OCI-M1 (cell line): ENCODE results near the gene ABI3BP.
A peak's percentile ranks its signal among the peaks of the same experiment; 100 is the strongest.
"Not testable (repeated sequence)": the region's sequence is repeated elsewhere in the genome, so short reads cannot be mapped to it uniquely, and the experiment has no call there.

Experiments used
- DNase-seq: peaks from one replicate; lab custom pipeline; 2025; lab: John Stamatoyannopoulos, UW

The ABI3BP gene, protein sequence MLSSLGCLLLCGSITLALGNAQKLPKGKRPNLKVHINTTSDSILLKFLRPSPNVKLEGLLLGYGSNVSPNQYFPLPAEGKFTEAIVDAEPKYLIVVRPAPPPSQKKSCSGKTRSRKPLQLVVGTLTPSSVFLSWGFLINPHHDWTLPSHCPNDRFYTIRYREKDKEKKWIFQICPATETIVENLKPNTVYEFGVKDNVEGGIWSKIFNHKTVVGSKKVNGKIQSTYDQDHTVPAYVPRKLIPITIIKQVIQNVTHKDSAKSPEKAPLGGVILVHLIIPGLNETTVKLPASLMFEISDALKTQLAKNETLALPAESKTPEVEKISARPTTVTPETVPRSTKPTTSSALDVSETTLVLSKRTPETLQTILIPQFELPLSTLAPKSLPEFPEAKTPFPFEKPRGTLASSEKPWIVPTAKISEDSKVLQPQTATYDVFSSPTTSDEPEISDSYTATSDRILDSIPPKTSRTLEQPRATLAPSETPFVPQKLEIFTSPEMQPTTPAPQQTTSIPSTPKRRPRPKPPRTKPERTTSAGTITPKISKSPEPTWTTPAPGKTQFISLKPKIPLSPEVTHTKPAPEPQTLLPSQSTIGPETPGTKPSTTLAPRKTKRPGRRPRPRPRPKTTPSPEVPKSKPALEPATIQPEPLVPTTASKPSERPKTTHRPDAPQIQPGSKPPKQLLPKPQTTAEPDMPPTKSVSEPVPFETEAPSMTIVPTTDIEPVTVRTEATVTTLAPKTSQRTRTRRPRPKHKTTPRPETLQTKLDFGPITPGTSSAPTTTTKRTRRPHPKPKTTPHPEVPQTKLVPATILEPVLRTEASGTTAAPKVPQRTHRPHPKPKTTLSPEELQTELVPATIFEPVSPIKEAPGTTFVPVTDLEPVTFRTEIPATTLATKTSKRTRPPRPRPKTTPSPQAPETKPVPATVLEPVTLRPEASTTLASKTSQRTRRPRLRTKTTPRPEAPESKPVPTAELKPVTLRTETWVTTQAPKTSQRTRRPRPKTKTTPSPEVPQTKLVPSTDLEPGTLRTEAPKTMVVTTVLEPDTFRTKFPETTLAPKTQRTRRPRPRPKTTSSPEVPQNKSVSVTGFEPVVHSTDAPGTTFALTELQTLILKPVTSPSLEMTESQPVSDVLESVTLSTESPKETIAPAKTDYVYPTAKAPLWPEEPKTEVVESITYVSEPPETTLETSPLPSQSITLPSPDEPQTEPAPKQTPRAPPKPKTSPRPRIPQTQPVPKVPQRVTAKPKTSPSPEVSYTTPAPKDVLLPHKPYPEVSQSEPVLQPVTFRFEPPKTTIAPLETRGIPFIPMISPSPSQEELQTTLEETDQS (N-terminal part only)

DNA sequence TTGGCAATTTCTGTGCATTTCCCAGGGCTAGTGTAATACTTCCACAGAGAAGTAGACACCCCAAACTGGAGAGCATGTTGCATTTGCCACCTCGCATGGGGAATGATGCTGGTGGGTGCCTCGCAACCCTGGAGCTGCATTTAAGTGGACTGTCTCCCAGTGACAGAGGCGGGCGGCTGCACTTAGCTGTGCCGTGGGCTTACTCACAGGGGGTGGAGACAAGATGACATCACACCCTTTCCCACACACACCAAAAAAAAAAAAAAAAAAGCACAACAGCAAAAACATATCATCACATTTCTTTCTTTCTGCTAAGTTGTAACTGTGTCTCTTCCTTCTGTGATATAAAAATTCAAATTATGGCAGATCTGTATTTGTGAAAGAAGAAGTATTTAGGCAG is at the start of gene ABI3BP:
ABI3BP (minus strand) TSS at position 113 of the 400 bp plus-strand sequence; CDS start at position 76, 37 bp downstream.
- peak; percentile 73 for DNase-seq

DNA sequence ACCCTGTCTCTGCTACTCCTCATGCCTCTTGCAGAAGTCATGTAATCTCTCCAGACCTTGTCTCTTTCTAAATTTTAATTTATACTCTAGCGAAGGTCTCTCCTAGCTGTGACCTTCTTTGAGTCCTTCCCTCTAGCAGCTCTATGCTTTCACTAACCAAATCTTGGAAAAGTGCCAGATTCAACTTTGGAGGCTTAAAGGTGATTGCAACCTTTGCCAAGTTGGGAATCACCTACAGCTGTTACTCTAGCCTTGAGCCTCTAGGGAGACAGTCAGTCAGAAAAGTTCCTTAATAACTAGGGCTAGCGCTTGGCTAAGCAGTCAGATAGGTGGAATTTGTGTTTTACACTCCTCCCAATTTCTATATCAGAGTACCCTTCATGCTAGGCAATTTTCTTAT is 46.1 kb upstream of the ABI3BP start:
- DNase-seq, result no peak

DNA sequence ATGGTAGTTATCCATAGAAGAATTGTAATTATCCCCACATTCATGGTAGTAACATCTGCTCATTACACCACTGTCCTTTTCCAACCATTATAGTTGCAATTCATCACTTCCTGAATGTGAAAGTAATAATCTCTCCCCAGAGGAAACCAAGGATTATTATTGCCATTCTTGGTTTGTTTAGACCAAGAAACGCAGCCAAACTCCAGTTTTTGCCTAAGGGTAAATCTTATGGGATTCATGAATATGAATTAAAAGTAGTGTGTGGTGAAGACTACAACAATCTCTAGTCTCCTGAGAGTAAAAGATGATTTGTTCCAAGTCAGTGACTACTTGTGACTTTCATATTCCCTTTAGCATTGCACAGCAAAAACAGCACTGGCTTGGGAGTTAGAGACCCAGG is 45.7 kb upstream of the ABI3BP start:
- no peak for DNase-seq

DNA sequence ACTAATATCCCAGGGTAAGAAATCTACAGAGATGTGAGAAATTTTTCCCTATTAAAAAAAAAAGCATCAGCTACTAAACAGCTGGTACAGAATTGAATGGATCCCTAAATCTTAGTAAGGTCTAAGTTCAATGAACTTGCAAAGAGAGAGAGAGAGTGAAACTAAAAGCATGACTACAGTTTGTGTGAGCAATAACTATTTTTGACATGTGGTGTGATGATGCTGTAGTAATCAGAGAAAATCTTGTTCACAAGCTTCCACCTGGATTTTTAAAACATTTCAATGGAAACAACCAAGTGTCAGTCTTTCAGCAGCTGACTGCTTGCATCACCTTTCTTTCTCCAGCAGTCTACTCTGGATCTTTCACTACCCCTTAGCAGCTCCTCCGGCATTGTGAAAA is 45.2 kb upstream of the ABI3BP start:
- no peak for DNase-seq

DNA sequence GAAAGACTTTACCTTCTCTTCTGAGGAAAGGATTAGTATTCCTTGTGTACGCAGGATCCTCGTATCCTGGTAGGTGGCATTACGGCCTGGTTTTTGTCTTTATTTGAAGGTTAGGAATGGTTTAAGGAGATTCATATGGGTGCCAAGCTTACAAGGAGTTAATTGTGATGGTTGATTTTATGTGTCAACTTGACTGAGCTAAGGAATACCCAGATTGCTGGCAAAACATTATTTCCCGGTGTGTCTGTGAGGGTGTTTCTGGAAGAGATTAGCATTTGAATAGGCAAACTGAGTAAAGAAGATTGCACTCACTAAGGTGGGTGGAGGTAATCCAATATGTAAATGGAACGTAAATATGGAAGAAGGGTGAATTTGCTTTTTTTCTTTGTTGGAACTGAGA is 44.4 kb upstream of the ABI3BP start:
- no peak for DNase-seq

DNA sequence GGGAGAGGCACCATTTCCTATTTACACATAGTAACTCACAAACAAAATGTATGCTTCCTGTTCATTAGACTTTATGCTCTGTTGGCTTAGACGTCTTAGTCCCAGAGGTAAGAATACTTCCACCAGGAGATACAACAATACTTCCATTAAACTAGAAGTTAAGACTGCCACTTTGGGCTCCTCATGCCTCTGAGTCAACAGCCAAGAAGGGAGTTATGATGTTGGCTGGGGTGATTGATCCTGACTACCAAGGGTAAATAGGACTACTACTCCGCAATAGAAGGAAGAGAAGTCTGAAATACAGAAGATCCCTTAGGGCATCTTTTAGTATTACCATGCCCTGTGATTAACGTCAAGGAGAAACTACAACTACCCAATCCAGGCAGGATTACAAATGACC is 43.5 kb upstream of the ABI3BP start:
- no peak for DNase-seq

DNA sequence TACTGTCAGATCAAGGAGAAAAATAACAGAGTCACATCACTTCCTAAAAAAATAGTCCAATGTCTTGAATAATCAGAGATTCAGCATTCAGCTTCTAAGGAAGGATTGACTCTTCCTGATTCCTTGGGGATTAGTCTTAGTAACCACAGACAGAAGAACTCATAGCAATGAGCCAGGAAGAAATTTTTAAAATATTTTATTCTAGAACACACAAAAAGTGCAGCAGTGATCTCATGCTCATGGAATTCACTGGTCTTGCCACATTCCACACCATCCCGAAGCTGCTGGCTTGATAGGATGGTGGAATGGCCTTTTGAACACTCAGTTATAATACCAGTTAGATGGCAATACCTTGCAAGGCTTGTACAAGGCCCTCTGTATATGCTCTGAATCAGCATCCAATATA is 43.0 kb upstream of the ABI3BP start:
- DNase-seq, result no peak

DNA sequence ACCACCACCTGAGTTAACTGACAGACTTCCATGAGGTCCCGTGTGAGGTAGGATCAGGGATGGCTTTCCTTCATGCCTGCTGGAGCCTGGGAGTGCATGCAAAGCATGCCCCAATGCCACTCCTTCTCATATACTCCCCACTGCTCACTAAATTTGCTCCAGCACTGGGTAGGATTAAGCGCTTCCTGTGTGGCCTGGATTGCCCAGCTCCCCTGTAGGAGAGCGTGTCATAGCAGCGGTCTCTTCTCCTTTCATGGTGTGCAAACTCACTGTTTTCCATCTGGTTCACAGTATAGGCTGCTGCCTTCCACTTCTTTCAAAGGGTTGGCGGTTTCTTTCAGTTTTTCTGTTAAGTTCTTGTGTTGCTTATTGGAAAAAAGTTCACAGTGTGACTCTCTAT is 34.1 kb upstream of the ABI3BP start:
- no peak for DNase-seq

DNA sequence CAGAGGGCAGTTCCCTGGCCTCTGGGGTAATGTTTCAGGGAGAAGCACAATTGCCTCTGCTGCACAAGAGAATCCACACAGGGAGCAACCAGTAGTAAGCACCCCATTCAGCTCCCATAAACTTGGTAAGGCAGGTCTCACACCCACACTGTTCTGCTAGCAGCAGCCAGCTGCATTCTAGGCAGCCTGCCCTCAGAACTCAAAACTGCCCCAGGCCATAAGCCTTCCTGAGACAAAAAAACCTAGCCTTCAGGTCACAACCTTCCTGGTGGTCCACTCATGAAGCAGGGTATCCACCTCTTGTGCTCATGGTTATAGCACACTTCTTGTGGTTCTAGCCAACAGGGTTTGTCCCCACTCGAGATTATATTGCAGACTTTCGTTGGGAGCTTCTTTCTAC is 33.7 kb upstream of the ABI3BP start:
- DNase-seq, result no peak

DNA sequence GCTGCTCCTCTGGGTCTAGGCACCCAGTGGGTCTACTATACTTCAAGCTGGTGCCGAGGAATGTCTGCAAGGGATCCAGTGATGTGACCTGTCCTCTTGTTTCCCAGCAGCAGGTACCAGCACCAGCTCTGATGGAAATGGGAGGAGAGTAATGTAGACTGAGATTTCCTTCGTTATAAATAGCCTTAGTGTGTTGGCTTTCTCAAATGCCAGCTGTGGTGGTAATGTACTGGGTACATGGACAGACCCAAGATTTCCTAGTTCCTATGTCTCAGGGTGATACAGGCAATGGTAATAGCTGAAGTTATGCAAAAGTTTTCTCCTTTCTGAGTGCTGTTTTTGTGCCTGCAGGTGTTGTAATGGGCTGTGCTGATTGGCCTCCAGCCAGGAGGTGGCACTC is 33.0 kb upstream of the ABI3BP start:
- no peak for DNase-seq

DNA sequence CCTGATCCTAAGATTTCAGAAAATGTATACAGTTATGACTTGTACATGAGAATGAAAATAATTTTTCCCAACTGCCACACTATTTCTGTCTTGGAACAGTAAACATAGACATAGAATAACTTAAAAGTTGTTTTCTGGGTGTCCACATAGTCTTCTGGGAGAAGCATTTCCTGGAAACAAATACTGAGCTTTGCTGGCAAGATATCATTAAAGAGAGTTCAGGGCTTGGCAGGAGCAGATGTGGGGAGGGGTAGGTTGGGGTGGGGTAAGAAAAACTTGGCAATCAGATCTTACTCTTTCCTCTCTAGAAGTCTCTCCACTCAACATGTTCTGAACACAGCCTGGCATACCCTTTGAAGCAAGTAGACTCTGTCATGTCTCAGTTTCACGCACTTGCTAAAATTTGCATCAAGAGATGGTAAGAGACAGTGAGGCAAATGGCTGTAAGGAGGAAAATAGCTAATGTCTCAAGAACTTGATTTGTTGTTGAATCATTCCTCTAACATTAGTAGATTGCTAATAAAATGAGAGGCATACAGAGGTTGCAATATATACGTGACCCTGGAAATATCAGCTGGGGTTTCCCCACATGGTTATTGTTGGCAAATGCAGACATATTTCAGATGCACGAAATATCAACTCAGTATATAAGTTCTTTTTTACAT is 27.3 kb upstream of the ABI3BP start:
- DNase-seq, result peak; percentile 75

DNA sequence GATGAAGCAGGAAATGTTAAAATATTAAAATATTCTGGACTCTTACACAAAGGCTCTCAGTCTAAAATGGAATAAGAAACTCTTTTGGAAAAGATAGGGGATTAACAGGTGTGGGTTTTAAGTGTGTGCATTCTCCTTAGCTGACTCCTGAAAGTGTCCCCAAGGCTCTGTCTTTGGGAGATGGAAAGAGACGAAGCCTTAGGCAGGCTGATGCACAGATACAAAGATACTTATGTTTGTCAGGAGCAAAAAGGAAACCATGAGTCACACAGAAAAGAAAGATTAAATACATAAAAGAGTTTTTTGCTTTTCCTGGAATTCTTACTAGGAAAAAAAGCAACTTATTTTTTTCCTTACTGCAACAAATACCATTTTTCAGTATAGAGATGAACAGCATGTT is 23.8 kb upstream of the ABI3BP start:
- peak; percentile 21 for DNase-seq

DNA sequence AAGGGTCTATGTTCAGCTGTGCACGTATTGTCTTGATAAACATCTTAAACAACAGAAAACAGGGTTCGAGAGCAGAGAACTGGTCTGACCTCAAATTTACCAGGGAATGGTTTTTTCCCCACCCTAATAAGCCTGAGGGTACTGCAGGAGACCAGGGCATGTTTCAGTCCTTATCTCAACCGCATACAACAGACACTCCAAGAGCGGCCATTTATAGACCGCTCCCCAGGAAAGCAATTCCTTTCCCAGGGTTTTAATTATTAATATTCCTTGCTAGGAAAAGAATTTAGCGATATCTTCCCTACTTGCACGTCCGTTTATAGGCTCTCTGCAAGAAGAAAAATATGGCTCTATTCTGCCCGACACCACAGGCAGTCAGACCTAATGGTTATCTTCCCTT is 19.1 kb upstream of the ABI3BP start:
- DNase-seq, result not testable (repeated sequence)

DNA sequence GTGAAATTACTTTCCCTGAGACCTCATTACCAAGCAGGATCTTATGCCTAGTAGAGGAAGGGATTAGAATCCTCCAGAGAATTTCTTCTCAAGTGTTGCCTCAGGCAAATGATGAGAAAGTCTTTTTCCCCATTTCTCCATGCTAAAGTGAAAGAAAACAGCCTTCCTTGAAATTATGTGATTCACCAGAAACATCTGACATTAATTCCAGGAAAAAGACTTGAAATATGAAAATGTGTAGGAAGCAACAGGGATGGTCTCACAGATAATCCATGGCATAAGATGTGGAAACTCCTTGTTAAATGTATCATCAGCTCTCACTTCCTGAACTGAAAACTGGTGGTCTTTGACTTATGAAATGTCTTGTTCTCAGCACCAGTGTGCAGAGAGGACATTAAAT is 17.9 kb upstream of the ABI3BP start:
- DNase-seq, result no peak

DNA sequence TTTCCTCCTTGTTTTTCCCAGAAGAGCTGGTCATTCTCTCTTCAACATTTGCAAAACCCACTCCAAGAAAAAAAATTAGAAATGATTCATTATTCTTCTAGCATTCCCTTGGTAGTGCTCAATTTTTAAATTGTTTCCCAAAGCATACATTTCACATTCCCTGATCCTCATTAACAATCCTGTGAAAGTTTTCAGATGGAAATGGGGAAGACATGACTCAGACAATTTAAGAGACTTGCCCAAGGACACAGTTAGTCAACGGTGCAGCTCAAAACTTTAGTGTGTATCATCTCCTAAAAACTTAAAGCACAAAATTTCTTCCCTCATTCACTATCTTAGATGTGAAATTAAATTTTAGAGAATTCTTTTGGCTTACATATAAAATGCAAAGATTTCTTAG is 17.1 kb upstream of the ABI3BP start:
- no peak for DNase-seq

DNA sequence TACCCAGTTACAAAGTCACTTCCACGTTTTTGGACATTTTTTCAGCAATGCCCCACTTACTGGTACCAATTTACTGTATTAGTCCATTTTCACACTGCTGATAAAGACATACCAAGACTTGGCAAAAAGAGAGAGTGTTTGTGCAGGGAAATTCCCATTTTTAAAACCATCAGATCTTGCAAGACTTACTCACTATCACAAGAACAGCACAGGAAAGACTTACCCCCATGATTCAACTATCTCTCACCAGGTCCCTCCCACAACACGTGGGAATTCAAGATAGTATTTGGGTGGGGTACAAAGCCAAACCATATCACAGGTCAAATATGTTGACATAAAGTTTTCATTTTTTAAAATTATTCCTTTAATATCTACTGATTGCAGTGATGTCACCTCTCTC is 16.2 kb upstream of the ABI3BP start:
- peak; percentile 45 for DNase-seq

DNA sequence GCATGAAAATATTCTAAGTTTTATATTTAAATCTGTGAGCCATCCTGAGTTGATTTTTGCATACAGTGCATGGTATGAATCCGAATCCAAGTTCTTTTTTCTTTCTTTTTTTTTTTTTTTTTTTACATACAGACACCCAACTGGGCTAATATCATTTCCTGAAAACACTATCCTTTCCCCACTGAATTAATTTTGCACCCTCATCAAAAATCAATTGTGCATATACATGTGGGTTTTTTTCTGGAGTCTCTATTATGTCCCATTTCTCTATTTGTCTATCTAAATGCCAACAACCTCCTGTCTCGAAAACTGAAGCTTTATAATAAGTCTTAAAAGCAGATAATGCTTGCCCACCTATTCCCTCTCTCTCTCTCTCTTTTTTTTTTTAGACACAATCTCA is 5.9 kb upstream of the ABI3BP start:
- DNase-seq, result no peak

DNA sequence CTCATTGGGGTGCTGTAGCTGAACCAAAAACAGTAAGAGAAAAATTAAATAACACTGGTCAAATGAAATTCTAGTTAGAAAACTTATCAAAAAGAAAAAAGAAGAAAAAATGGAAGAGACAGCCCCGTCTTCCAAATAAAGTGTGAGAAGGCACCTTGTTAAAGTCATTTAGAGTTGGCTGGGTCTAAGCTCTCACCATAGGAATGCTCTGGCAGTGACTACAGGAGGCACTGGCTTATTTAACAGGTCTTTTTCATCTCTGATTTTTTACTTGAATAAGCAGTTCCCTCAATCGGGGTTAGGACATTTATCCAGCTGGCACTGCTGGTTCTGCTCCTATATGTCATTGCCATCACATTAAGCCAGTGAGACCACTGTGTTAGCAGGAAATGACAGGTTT is 1.6 kb upstream of the ABI3BP start:
- DNase-seq, result no peak

DNA sequence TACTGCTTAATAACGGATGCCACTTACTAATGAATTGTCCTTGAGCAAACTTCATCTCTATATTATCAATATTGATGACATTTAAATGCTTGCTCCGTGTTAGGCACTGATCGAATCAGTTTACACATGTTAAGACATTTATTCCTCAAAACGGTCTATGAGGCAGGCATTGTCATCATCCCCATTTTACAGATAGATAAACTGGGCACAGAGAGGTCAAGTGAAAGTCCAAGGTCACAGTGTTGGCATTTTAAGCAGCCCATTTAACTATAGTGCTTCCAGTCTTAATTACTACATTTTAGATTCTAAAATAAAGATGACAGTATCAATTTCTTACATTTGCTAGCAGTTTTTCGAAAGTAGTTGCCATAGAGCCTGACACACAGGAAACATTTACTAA is 966 bp upstream of the ABI3BP start:
- DNase-seq, result no peak

DNA sequence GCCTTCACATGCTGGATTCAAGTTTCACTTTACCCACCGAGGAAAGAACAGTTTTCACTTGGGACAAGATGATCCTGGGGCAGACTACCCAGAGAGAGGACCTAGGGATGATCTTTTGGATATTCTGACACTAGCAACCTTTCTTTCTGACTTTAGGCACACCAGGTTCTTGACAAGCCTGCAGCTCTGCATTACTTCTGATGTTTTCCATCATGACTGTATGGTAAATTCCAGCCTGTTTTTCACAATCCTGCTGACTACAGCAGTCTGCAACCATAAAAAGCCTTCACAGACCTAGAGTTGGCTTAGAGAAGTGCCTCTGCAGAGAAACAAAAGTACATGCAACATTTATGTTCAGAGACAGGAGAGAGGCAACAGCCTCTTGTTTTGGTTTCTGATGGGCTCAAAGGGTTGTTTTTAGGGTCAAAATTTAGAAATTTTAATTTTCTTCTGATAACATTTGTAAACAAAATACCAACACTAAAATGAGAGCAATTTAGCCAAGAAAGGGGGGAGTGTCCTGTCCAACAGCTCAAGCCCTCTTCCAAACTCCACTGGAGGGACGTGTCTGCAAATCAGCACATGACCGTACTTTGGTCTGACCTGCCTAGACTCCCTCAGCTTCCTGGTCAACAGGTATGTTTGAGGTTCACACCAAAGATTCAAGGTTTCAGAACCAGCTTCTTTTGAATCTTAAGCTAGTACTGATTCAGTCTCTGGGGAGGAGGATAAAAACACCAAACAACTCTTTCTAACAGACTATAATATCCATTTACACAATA is 799 bp downstream of the ABI3BP start:
- DNase-seq, result peak; percentile 47

DNA sequence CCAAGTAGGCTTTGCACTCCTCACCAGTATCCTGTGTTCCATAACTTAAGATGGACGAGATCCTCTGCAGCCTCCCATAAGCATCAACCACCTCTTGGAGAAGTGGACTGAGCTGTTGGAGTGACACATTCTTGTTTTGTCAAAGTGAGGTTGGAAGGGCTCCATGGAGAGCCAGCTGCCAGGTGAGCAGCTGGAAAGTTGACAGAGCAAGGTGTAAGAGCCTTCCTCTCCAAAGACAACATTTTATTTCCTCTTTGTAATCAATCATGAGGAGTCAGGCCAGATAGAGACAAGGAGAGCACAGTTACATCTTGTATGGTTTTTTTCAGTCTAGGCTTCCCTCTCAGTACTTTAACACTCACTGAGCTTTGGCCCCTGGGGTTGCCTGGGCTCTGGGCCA is 5.1 kb downstream of the ABI3BP start:
- DNase-seq, result no peak
